ENCODE results near the gene OR1L8.

GRCh38 chr9:122580360-122580759 is 2.8 kb downstream of the OR1L8 start:
- no peak for TF ChIP-seq CTCF (IDR thresholded peaks at IDR 0.05)
- TF ChIP-seq ZFX (IDR thresholded peaks at IDR 0.05; ENCODE audit: borderline replicate concordance), result no peak

Measured in 22Rv1 (cell line).